OCI-LY1 (cell line): Measurements from ENCODE around the gene C3.

Experiments
- H2AFZ ChIP-seq: fragments of 200-600 bp; sonication (generic), shearing (Covaris generic); 2 replicates; pipeline ENCODE4 v1.6.0; 2014; ENCODE audit warnings: antibody characterized with exemption, mild to moderate bottlenecking, low read length
- H3F3A ChIP-seq: fragments of 200-600 bp; sonication (generic), shearing (Covaris generic); 2 replicates; pipeline ENCODE4 v1.6.0; 2014; ENCODE audit warnings: mild to moderate bottlenecking, antibody characterized with exemption, low read length, moderate library complexity; ENCODE audit not compliant: insufficient read depth
- H3K27ac ChIP-seq: fragments of 200-600 bp; sonication (generic); 2 replicates; pipeline ENCODE4 v1.5.1; 2014; ENCODE audit warnings: low read length, mixed run types, mild to moderate bottlenecking, low read depth; ENCODE audit not compliant: poor library complexity, severe bottlenecking
- H3K27me3 ChIP-seq: fragments of 200-600 bp; sonication (generic); 2 replicates; pipeline ENCODE4 v1.6.0; 2014; ENCODE audit warnings: antibody characterized with exemption, mild to moderate bottlenecking, low read length, moderate library complexity; ENCODE audit not compliant: insufficient read depth
- H3K36me3 ChIP-seq: fragments of 200-600 bp; sonication (generic); 2 replicates; pipeline ENCODE4 v1.6.1; 2014; ENCODE audit warnings: mild to moderate bottlenecking, antibody characterized with exemption, low read length, moderate library complexity, mixed read lengths; ENCODE audit not compliant: insufficient read depth
- H3K4me1 ChIP-seq: fragments of 200-600 bp; sonication (generic); 2 replicates; pipeline ENCODE4 v1.5.1; 2014; ENCODE audit warnings: mild to moderate bottlenecking, low read length, moderate library complexity; ENCODE audit not compliant: insufficient read depth, severe bottlenecking
- H3K4me2 ChIP-seq: fragments of 200-600 bp; sonication (generic), shearing (Covaris generic); 2 replicates; pipeline ENCODE4 v1.6.1; 2014; ENCODE audit warnings: low read length
- H3K4me3 ChIP-seq: fragments of 200-600 bp; sonication (generic); 2 replicates; pipeline ENCODE4 v1.5.1; 2014; ENCODE audit warnings: low read length, low read depth, mild to moderate bottlenecking, mixed read lengths; ENCODE audit not compliant: poor library complexity, severe bottlenecking
- H3K79me2 ChIP-seq: fragments of 200-600 bp; shearing (Covaris generic); 2 replicates; pipeline ENCODE4 v1.6.1; 2016; ENCODE audit warnings: mixed run types, low read length, mixed read lengths; ENCODE audit not compliant: insufficient read depth
- H3K9ac ChIP-seq: fragments of 200-600 bp; sonication (generic), shearing (Covaris generic); 2 replicates; pipeline ENCODE4 v1.6.1; 2014; ENCODE audit warnings: mild to moderate bottlenecking, low read length, mixed read lengths
- H3K9me2 ChIP-seq: fragments of 200-600 bp; sonication (generic), shearing (Covaris generic); 2 replicates; pipeline ENCODE4 v1.6.1; 2014; ENCODE audit warnings: low read depth, mild to moderate bottlenecking, low read length, mixed read lengths
- H3K9me3 ChIP-seq: fragments of 200-600 bp; shearing (Covaris generic); 2 replicates; pipeline ENCODE4 v1.6.1; 2014; ENCODE audit warnings: low read length, mixed read lengths
- H4K20me1 ChIP-seq: fragments of 200-600 bp; sonication (generic), shearing (Covaris generic); 2 replicates; pipeline ENCODE4 v1.6.0; 2016; ENCODE audit warnings: mild to moderate bottlenecking, low read length; ENCODE audit not compliant: insufficient read depth
- EZH2 ChIP-seq: fragments of 200-600 bp; sonication (generic), shearing (Covaris generic); IDR thresholded peaks from 2 replicates; pipeline ENCODE4 v1.8.0; 2017; ENCODE audit warnings: borderline replicate concordance, mixed run types, mild to moderate bottlenecking, antibody characterized with exemption, low read length, moderate library complexity, mixed read lengths
- TF ChIP-seq, protein P1 (sequence below): fragments of 200-600 bp; sonication (generic), shearing (Covaris generic); IDR thresholded peaks from 2 replicates; pipeline ENCODE4 v1.5.1; 2017; ENCODE audit warnings: mild to moderate bottlenecking, antibody characterized with exemption, low read length, moderate library complexity, mixed read lengths

Gene C3

DNA sequence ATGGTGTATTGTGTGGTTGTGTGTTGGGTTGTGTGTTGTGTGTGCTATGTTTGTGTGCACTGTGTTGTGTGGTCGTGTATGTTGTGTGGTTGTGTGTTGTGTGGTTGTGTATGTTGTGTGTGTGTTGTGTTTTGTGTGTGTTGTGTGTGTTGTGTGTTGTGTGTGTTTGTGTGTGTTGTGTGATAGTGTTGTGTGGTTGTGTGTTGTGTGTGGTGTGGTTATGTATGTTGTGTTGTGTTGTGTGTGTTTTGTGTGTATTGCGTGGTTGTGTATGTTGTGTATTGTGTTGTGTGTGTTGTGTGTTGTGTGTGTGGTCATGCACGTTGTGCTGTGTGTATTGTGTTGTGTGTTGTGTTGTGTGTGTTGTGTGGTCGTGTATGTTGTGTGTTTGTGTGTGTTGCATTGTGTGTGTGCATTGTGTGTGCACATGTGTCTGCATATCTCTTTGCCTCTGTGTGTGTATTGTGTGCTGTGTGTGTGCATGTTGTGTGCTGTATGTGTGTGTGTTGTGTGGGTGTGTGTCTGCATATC, 2.9 kb downstream of the C3 start:
- Histone ChIP-seq H3K4me1 (peaks cover 20% of the 10 kb centered on the region), H3K27me3 (no peaks in the 10 kb centered on the region), H3K36me3 (no peaks in the 10 kb centered on the region), H3K79me2 (no peaks in the 10 kb centered on the region), H3F3A (no peaks in the 10 kb centered on the region), H2AFZ (no peak overlapping the region), H3K4me3 (no peak overlapping the region), H3K4me2 (no peak overlapping the region), H3K9ac (no peak overlapping the region), H4K20me1 (no peaks in the 10 kb centered on the region), H3K9me2 (no peaks in the 10 kb centered on the region), H3K9me3 (no peaks in the 10 kb centered on the region), H3K27ac (no peak overlapping the region)
- no peak for TF ChIP-seq EZH2
- TF ChIP-seq, protein P1, sequence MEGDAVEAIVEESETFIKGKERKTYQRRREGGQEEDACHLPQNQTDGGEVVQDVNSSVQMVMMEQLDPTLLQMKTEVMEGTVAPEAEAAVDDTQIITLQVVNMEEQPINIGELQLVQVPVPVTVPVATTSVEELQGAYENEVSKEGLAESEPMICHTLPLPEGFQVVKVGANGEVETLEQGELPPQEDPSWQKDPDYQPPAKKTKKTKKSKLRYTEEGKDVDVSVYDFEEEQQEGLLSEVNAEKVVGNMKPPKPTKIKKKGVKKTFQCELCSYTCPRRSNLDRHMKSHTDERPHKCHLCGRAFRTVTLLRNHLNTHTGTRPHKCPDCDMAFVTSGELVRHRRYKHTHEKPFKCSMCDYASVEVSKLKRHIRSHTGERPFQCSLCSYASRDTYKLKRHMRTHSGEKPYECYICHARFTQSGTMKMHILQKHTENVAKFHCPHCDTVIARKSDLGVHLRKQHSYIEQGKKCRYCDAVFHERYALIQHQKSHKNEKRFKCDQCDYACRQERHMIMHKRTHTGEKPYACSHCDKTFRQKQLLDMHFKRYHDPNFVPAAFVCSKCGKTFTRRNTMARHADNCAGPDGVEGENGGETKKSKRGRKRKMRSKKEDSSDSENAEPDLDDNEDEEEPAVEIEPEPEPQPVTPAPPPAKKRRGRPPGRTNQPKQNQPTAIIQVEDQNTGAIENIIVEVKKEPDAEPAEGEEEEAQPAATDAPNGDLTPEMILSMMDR = no peak; the same call in 1 of the 2 replicates

DNA sequence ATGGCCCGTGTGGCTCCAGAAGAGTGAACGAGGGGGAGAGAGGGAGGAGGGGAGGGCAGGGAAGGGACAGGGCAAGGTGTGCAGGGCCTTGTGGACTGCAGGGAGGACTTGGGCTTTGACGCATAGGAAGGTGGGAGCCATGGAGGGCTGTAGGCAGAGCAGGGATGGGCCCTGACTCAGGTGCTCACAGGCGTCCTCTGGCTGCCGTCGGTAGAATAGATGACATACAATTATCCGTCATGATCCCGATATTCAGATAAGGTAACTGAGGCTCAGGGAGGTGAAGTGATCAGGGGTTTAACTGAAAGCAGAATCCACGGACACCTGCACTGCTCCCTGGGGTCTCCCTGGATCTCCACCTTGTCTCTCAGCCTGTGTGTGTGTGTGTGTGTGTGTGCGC, 3.4 kb downstream of the C3 start:
- Histone ChIP-seq H3K79me2 (no peaks in the 10 kb centered on the region), H3F3A (no peaks in the 10 kb centered on the region), H3K4me1 (peaks cover 15% of the 10 kb centered on the region), H3K36me3 (no peaks in the 10 kb centered on the region), H3K27ac (no peak overlapping the region), H3K9me2 (no peaks in the 10 kb centered on the region), H3K27me3 (no peaks in the 10 kb centered on the region), H3K9ac (no peak overlapping the region), H3K4me2 (no peak overlapping the region), H4K20me1 (no peaks in the 10 kb centered on the region), H3K9me3 (no peaks in the 10 kb centered on the region), H2AFZ (no peak overlapping the region), H3K4me3 (no peak overlapping the region)
- TF ChIP-seq EZH2 = no peak
- TF ChIP-seq, protein P1 = peak; percentile 34

DNA sequence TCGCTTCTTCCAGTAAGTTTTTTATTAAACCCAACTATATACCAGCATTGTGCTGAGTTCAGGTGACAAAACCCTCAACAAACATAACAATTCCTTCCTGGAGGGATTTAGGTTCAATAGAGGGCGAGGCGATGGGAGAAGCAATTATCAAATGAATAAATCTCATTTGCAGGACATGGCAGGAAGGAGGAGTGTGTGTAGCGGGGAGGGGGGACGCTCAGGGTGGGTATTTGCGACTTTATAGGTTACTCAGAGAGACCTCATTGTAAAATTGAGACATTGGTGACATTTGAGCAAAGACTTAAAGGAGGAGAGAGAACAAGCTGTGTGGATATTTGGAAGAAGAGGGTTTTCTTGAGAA, 3.9 kb downstream of the C3 start:
- TF ChIP-seq EZH2 = no peak
- TF ChIP-seq, protein P1 = no peak
- no peaks in the 10 kb centered on the region for H3F3A ChIP-seq
- H4K20me1 ChIP-seq = no peaks in the 10 kb centered on the region
- peaks cover 11% of the 10 kb centered on the region for H3K4me1 ChIP-seq
- no peak overlapping the region for H3K4me2 ChIP-seq
- H3K27me3 ChIP-seq = no peaks in the 10 kb centered on the region
- no peaks in the 10 kb centered on the region for H3K36me3 ChIP-seq
- H3K27ac ChIP-seq = no peak overlapping the region
- H3K9ac ChIP-seq = no peak overlapping the region
- no peaks in the 10 kb centered on the region for H3K79me2 ChIP-seq
- no peak overlapping the region for H2AFZ ChIP-seq
- H3K4me3 ChIP-seq = no peak overlapping the region
- H3K9me3 ChIP-seq = no peaks in the 10 kb centered on the region
- H3K9me2 ChIP-seq = no peaks in the 10 kb centered on the region
